GM19043 (cell line): ENCODE data around the gene SHISAL1.

Experiments used
- ATAC-seq: cut with Tn5 transposase; IDR thresholded peaks from one replicate; pipeline ENCODE4 v1.9.1; 2021; ENCODE audit warnings: low read depth; ENCODE audit not compliant: unreplicated experiment

The SHISAL1 gene

GRCh38 chr22:44213489-44214043 lies 99.2 kb downstream of the SHISAL1 start:
- ATAC-seq = no peak

DNA sequence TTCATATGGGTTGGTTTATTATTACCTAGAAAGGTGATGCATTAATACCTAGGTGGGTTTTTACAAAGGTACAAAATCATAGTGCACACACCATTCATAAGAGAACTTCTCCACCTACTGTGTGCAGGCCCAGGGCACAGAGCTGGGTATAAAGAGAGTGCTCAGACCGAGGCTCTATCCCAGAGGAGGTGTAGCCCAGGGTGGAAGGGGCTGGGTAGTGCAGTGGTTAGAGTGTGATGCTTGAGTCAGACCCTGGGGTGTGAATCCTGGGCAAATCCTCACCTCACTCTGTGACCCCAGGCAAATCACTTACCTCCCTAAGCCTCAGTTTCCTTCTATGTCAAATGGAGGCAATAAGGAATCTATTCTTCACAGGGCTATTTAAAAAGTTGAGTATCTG lies 99.8 kb downstream of the SHISAL1 start:
- no peak for ATAC-seq

- ATAC-seq = no peak
Observed at GRCh38 chr22:44211946-44212930, 100.5 kb downstream of the SHISAL1 start.

DNA sequence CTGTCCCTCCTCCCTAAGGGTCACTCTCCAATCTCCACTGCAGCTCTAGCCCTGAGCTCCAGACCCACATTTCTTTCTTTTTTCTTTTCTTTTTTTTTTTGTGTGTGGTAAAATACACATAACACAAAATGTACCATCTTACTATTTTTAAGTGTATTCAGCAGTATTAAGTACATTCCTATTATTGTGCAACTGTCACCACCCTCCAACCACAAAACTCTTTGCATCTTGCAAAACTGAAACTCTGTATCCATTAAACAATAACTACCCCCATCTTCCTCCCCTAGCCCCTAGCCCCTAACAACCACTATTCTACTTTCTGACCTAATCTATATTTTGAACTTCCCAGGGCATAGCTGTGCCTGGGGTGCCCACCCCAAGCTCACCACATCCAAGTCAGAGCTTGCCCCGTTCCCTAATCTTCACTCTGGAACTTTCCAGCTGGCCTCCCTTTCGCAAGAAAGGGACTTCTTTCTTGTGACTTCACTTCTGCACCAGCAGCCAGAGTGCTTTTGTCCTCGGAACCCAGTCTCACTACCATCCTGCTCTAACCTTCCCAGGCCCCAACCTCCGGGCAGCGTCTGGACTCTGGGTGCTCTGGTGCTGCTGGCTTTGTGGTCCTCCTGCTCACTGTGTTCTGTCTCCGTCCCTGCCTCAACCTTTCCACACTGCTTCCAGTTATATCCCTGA lies 101.3 kb downstream of the SHISAL1 start:
- ATAC-seq = no peak

DNA sequence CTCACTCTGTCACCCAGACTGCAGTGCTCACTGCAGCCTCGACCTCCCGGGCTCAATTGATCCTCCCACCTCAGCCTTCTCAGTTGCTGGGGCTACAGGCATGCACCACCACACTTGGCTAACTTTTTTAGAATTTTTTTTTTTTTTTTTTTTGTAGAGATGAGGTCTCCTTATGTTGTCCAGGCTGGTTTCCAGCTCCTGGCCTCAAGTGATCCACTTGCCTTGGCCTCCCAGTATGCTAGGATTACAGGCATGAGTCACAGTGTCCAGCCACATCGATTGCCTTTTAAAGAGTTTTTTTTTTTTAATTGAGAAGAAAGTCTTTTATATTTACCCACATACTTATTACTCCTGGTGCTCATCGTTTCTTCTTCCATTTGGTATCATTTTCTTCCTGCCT lies 102.0 kb downstream of the SHISAL1 start:
- ATAC-seq = no peak

DNA sequence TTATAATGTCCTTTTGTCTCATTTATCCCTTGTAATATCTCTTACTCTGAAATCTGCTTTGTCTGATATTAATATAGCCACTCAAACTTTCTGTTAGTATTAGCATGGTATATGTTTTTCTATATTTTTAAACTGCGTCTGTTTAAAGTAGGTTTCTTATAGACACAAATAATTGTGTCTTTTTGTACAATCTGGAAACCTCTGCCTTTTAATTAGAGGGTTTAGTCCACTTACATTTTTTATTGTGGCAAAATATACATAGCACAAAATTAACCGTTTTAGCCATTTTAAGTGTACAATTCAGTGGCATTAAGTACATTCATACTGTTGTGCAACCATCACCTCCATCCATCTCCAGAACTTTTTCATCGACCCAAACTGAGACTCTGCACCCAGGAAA lies 103.4 kb downstream of the SHISAL1 start:
- ATAC-seq = no peak

DNA sequence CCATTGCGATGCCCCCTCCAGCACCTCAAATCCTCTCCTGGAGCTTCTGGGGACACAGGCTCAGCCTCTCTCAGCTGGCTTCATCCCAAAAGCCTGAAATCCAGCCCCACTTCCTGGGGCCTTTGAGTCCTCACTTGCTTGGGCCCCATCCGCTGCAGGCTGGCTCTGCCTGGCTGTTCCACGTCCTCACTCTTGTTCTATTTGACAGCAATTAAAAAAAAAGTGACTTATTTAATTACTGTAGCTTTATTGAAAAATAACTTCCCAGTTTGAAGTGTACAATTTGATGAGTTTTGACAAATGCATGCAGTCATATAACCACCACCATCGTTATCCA lies 104.8 kb downstream of the SHISAL1 start:
- no peak for ATAC-seq

DNA sequence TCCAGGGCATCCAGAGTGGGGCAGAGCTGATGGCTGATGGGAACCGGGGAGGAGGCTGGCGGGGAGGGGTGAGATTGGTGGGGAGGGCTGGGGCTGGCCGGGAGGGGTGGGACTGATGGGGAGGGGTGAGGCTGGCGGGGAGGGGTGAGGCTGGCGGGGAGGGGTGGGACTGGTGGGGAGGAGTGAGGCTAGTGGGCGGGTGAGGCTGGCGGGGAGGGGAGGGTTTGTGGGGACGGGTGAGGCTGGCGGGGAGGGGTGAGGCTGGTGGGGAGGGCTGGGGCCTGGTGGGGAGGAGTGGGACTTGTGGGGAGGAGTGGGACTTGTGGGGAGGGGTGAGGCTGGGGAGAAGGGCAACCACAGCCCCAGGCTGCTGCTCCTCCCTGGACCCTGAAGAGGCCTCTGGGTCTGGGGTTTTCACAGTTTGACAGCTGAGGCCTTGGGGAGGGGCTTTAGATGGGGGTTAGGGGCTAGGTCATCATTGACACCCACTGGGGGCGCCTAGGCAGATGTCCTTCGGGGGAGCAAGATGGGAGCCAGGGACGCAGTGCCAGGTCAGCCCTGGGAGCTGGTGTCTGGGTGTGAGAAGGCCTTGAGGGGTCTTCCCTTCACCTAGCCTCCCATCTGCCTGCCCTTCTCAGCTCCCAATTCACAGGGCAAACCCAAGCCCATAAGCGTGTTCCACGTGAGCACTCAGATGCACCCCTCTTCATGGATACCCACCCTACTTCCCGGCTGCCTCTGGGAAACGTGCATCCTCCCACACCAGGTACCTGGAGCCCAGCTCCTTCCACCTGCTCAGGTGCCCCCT lies 105.4 kb downstream of the SHISAL1 start:
- ATAC-seq = no peak

DNA sequence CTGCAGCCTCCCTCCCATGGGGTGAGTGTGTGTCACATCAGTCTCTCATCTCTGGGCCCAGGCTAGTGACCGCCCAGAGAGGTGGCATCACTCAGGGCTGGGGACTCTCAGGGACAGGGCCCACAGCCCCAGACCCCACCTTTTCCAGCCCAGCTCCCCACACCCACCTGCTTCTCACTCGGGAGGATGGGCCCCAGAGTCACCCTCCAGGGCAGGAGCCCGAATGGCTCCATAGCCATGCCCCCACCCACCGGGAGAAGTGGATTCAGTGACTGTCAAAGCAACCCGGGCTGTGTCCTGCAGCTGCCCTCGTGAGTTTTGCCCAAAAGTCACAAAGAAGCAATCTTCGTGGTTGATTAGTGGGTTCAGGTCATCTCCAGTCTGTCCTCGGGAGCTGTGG lies 106.1 kb downstream of the SHISAL1 start:
- ATAC-seq = no peak

- no peak for ATAC-seq
Observed at GRCh38 chr22:44206330-44206645, 106.5 kb downstream of the SHISAL1 start.

GRCh38 chr22:44205516-44206329 lies 107.0 kb downstream of the SHISAL1 start:
- ATAC-seq = no peak

DNA sequence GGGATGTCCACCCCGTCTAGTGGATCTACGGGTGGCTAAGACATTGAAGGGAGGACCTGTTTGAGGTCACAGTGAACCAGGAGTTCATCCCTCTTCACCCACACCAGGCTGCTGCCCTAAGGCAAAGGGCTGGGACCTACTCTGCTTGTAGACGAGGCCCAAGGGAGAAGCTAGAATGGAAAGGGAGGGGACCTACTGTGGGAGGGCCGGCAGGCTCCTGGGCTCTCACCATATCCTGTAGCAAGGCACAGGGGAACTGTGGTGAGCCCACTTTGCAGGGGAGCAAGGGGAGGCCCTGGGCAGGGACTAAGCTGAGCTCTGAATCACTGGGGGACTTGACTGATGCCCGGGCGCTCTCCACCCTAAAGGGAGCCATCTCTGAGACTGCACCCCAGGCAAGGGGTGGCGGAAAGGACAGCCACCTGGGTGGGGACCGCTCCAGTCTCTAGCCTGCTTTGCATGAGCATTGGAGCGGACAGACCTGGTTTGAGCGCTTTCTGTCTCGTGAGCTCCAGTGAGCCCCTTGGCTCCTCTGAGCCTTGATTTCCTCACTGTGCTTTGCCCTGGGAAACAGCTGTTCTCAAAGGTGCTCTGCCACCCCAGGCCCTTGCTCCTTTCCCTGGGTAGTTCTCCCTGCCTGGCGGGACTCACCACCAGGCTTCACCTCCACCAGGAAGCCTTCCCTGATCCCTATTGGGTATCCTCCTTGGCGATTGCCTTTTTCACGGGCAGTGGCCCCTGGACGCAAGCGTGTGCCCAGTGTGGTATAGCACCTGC lies 107.8 kb downstream of the SHISAL1 start:
- no peak for ATAC-seq

- no peak for ATAC-seq
Observed at GRCh38 chr22:44203203-44203602, 109.5 kb downstream of the SHISAL1 start.

DNA sequence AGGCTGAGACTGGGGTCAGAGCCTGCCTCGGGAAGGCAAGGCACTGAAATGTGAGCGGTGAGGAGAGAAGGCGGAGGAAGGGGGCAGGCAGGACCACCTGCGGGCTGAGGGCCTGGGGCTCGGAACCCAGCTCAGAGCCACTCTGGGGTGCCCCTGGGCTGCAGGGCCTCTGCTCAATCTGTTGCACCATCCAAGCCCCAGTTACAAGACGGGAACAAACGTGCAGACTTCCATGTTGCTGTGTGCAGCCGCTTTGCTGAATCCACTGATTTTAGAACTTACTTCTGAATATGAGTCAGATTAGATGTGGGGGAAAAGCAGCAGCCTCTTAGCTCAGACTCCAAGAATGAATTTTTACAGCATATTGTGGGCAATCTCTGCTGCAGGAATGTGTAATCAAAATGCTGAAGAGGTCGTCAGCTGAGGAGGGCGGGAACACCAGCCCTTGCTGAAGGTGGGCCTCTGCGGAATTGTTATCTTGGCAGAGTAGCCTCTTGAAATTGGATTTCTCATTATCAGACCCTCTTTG lies 110.4 kb downstream of the SHISAL1 start:
- no peak for ATAC-seq

- no peak for ATAC-seq
Observed at GRCh38 chr22:44201665-44202064, 111.1 kb downstream of the SHISAL1 start.

GRCh38 chr22:44200855-44201550 lies 111.7 kb downstream of the SHISAL1 start:
- ATAC-seq = no peak

DNA sequence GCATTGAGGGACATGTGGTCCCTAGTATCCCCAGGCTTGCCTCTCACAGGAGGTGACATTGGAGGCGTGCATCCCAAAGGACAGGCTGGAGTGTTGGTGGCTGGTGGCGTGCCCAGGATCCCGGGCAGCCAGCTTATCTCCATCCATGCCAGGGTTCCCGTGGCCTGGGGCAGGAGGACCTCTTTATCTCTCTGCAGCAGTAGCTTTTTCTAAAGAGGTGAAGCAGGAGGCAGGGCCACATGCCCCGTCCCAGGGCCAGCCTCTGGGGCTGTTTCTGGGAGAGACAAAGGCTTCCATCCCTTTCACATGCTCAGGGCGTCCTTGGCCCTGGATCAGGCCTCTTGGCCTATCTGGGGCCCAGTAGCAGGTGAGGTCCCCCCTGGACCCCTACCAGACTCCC lies 112.3 kb downstream of the SHISAL1 start:
- ATAC-seq = no peak

- no peak for ATAC-seq
Observed at GRCh38 chr22:44199866-44200265, 112.9 kb downstream of the SHISAL1 start.

DNA sequence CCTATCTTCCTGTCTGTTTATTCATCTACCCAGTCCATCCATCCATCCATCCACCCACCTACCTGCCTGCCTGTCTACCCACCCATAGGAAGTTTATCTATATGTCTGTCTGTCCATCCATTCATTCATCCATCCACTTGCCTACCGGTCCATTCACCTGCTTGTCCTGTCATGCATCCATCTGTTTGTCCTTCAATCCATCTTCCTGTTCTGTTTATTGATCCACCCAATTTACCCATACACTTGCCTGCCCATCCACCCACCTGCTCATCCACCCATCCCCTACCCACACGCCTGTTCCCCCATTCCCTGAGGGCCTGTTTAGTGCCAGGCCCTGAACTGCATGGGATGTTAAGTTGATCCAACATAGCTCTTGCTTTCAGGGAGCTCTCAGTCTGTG lies 113.6 kb downstream of the SHISAL1 start:
- no peak for ATAC-seq
